Cardiac fibroblast (primary cell): ENCODE data around the gene DIPK1B.

ENCODE experiments used
- DNase-seq, 2 donors: peaks; one replicate each; pipeline versions ENCODE4 v3.0.0 to v3.0.0-alpha.2; 2010; ENCODE audit warnings: low read depth in 2 of 2
- H3K4me3 ChIP-seq, 2 donors: replicated peaks in 1 of 2; 1 replicate in 1 of 2; 2 replicates in 1 of 2; pipeline ENCODE4 v1.5.1; 2011; ENCODE audit warnings: low read depth in 2 of 2, low read length in 2 of 2, mild to moderate bottlenecking in 2 of 2, moderate library complexity in 1 of 2
- CTCF ChIP-seq: IDR thresholded peaks from one replicate; pipeline ENCODE4 v1.5.1; 2011; ENCODE audit warnings: low read depth, mild to moderate bottlenecking, low read length, inconsistent platforms

The DIPK1B gene

GRCh38 chr9:136670576-136671253 lies 41.7 kb upstream of the DIPK1B start:
- TF ChIP-seq CTCF = no peak
- DNase-seq = no peak
- no peak overlapping the region for H3K4me3 ChIP-seq

DNA sequence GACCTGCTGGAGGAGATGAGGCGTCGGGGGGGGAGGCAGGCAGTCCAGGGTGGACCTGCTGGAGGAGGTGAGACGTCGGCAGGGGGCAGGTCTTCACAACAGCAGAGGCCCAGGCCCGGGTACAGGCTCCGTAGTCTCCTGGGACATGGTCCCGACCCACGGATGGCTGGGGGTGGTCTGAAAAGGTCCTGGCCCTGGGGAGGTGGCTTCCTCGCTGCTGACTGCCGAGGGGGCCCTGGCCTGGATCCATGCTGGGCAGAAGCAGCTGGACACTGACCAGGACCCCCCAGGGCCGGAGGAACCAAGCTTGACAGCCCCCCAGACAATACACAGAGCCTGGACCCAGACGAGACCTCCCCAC lies 41.1 kb upstream of the DIPK1B start:
- no peak for DNase-seq
- no peak overlapping the region for H3K4me3 ChIP-seq
- TF ChIP-seq CTCF = no peak

DNA sequence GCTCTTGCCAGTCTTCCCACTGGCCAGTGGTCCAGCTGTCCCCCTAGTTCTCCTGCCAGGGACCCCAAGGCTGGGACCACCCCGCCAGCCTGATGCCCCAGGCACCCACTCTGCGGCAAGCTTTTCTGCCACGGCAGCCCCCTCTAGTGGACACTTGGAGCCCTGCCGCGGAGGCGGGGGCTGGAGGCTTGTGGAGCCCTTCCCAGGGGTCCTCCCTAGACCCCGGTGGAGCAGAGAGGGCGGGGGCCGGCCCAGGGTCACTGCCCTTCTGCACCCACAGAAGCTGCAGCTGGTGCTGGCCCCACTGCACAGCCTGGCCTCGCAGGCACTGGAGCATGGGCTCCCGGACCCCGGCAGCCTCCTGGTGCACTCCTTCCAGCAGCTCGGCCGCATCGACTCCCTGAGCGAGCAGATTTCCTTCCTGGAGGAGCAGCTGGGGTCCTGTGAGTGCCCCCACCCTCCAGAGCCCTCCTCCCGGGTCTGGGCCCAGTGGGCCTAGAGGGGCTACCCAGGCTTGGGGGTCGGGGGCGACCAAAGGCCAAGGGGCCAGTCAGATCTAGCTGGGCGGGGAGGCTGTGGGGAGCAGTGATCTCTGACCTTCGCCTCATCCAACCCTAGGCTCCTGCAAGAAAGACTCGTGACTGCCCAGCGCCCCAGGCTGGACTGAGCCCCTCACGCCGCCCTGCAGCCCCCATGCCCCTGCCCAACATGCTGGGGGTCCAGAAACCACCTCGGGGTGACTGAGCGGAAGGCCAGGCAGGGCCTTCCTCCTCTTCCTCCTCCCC lies 40.5 kb upstream of the DIPK1B start:
- H3K4me3 ChIP-seq = no peak overlapping the region
- peak in 1 of 2 donors; percentile 25 for DNase-seq
- TF ChIP-seq CTCF = peak; percentile 95

GRCh38 chr9:136672431-136673087 lies 39.8 kb upstream of the DIPK1B start:
- no peak overlapping the region for H3K4me3 ChIP-seq
- no peak for TF ChIP-seq CTCF
- no peak for DNase-seq

DNA sequence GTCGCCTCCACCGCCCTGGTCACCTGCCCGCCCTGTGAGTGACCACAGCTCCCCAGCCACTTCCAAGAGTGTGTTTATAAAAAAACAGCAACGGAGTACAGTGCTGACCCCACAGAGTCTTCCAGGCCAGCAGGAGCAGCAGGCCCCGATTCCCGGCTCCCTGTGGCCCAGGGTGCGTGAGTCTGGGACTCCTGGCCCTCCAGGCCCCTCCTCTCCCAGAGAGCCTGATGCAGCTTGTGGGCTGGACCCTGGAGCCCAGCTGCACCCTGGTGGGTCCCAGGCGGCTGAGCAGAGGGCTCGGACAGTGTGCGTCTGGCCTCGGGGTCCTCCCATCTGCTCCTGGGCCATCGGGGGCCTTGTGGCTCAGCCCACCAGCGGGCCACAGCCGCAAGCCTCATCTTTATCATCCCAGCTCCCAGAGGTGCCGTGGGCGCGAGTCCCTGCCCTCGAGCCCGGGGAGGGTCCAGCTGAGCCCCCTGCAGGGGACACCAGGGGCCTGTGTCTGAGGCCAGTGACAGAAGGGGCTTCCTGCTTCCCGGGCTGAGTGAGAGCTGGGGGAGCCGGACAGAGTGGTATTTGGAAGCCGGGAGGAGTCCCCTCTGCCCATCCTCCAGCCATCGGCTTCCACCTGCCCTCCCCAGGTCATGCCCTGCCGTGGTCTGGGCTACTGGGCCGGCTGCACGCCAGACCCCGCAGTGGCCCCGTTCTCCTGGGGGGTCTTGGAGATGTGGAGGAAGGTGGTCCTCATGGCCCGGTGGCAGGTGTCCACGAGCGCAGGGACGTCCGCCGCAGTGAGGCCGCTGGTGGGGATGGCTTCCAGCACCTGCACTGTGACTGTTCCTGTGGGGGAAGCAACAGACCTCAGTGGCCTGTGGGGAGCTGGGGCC lies 39.0 kb upstream of the DIPK1B start:
- no peak overlapping the region for H3K4me3 ChIP-seq
- TF ChIP-seq CTCF = no peak
- DNase-seq = no peak
